ENCODE data around the gene POU6F1. TPM values are rescaled to one million over a fixed set of nuclear protein-coding genes. Genes with fewer than 3 reads are reported as not detected.

The POU6F1 gene
- total RNA-seq, 4 donors from 2014 or later = 13.3 to 27.2 (median 16.9) TPM

DNA sequence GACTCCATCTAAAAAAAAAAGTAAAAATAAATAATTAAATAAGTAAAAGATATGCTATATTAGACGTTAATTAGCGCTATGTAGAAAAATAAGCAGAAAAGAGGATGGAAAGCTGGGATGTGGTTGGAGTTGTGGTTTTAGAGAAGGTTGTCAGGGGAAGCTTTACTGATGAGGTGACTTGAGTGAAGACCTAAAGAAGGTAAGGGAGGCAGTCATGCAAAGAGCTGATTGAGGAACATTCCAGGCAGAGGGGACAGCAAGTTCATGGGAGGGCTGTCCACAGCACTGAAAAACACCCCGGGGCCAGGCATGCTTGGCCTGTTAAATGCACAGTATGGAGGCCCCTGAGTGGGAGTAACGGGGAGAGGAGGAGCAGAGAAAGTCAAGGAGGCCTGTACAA lies 36.7 kb upstream of the POU6F1 start:
- DNase-seq (ENCODE audit: extremely low spot score) = no peak
- intact Hi-C loops (cut with DNase I) = no loop called here
- peaks cover 0 to 9% (median 0%) of the 10 kb centered on the region in 4 donors for H3K36me3 ChIP-seq
- no peak overlapping the region for H3K27ac ChIP-seq (replicated peaks in 1 of 4)
- H3K9me3 ChIP-seq = no peaks in the 10 kb centered on the region
- no peak overlapping the region for H3K4me3 ChIP-seq
- H3K4me1 ChIP-seq = no peaks in the 10 kb centered on the region
- no peaks in the 10 kb centered on the region for H3K27me3 ChIP-seq
- no peak for TF ChIP-seq POLR2A (IDR thresholded peaks at IDR 0.05; ENCODE audit: low read depth)
- TF ChIP-seq POLR2AphosphoS5 (IDR thresholded peaks at IDR 0.05) = no peak
- TF ChIP-seq EP300 (IDR thresholded peaks at IDR 0.05) = no peak
- TF ChIP-seq, protein P1, sequence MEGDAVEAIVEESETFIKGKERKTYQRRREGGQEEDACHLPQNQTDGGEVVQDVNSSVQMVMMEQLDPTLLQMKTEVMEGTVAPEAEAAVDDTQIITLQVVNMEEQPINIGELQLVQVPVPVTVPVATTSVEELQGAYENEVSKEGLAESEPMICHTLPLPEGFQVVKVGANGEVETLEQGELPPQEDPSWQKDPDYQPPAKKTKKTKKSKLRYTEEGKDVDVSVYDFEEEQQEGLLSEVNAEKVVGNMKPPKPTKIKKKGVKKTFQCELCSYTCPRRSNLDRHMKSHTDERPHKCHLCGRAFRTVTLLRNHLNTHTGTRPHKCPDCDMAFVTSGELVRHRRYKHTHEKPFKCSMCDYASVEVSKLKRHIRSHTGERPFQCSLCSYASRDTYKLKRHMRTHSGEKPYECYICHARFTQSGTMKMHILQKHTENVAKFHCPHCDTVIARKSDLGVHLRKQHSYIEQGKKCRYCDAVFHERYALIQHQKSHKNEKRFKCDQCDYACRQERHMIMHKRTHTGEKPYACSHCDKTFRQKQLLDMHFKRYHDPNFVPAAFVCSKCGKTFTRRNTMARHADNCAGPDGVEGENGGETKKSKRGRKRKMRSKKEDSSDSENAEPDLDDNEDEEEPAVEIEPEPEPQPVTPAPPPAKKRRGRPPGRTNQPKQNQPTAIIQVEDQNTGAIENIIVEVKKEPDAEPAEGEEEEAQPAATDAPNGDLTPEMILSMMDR (IDR thresholded peaks at IDR 0.05) = no peak
- WGBS = 94% methylated on average over 4 of the region's 4 CpGs

- Histone ChIP-seq H3K36me3 (peaks cover 0 to 9% (median 0%) of the 10 kb centered on the region in 4 donors), H3K27ac (replicated peaks in 1 of 4) (no peak overlapping the region), H3K4me1 (no peaks in the 10 kb centered on the region), H3K4me3 (no peak overlapping the region), H3K27me3 (no peaks in the 10 kb centered on the region), H3K9me3 (no peaks in the 10 kb centered on the region)
- TF ChIP-seq, protein P1 (IDR thresholded peaks at IDR 0.05) = no peak
- no peak for TF ChIP-seq POLR2AphosphoS5 (IDR thresholded peaks at IDR 0.05)
- no peak for TF ChIP-seq EP300 (IDR thresholded peaks at IDR 0.05)
- TF ChIP-seq POLR2A (IDR thresholded peaks at IDR 0.05; ENCODE audit: low read depth) = no peak
- intact Hi-C loops (cut with DNase I) = no loop called here
- DNase-seq (ENCODE audit: extremely low spot score) = no peak
- WGBS = 91% methylated on average over 1 of the region's 1 CpG
Measured at GRCh38 chr12:51253276-51253675, 35.4 kb upstream of the POU6F1 start.

DNA sequence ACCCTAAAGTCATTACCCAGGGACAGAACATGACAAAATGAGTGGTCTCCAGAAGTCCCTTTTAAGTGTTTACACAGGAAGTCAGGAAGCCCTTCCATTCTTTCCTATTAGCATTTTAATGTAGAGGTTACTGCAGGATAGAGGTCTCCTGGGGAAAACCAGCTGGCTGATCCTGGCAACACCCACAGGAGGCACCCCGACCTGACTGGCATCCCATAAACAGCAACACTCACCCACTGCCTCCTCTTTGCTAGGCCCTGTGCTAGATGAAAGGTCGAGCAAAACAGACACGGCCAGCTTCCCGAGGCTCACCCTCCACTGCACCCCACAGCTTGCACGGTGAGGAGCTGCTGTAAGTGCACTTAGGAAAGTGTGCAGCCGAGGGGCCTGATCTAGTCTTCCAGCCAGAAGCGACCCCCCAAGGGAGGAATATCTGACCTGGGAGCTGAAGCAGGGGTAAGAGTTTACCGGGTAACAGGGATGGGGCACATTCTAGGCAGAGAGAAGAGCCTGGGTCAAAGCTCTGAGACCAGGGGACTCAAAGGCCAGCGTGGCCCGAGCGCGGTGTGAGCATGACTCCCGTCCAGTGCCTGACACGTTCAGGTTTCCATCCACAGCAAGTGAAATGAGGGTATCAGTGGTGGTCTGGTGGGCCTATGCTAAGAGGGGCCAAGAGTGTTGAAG lies 29.8 kb upstream of the POU6F1 start:
- WGBS = 68% methylated on average over 13 of the region's 14 CpGs
- Histone ChIP-seq H3K27me3 (no peaks in the 10 kb centered on the region), H3K36me3 (peaks cover under 1 to 34% (median 27%) of the 10 kb centered on the region in 4 donors), H3K9me3 (no peaks in the 10 kb centered on the region), H3K4me1 (peaks cover 6 to 23% (median 15%) of the 10 kb centered on the region in 4 donors), H3K27ac (replicated peaks in 1 of 4) (no peak overlapping the region), H3K4me3 (no peak overlapping the region)
- no peak for DNase-seq (ENCODE audit: extremely low spot score)
- TF ChIP-seq POLR2AphosphoS5 (IDR thresholded peaks at IDR 0.05) = no peak
- TF ChIP-seq, protein P1 (IDR thresholded peaks at IDR 0.05) = no peak
- TF ChIP-seq POLR2A (IDR thresholded peaks at IDR 0.05; ENCODE audit: low read depth) = no peak
- TF ChIP-seq EP300 (IDR thresholded peaks at IDR 0.05) = no peak
- intact Hi-C loops (cut with DNase I) = no loop called here

- H3K27me3 ChIP-seq = no peaks in the 10 kb centered on the region
- intact Hi-C loops (cut with DNase I) = no loop called here
- peaks cover 12 to 47% (median 40%) of the 10 kb centered on the region in 4 donors for H3K36me3 ChIP-seq
- TF ChIP-seq POLR2AphosphoS5 (IDR thresholded peaks at IDR 0.05) = no peak
- TF ChIP-seq, protein P1 (IDR thresholded peaks at IDR 0.05) = no peak
- no peak for TF ChIP-seq POLR2A (IDR thresholded peaks at IDR 0.05; ENCODE audit: low read depth)
- no peak for TF ChIP-seq EP300 (IDR thresholded peaks at IDR 0.05)
- peaks cover 18 to 34% (median 22%) of the 10 kb centered on the region in 4 donors for H3K4me1 ChIP-seq
- H3K9me3 ChIP-seq = no peaks in the 10 kb centered on the region
- peak overlapping the region in 1 of 4 donors; percentile 20 for H3K27ac ChIP-seq (replicated peaks in 1 of 4)
- 57% methylated on average over 7 of the region's 7 CpGs for WGBS
- no peak overlapping the region for H3K4me3 ChIP-seq
- DNase-seq (ENCODE audit: extremely low spot score) = no peak
Measured at GRCh38 chr12:51246254-51246853, 28.5 kb upstream of the POU6F1 start.

Data from esophagus muscularis mucosa (tissue), 4 donors.